GM12878 (cell line): ENCODE measurements around the gene PLA2G4E. TPM values are rescaled to one million over a fixed set of nuclear protein-coding genes. Genes with fewer than 3 reads are reported as not detected.

ENCODE experiments used
- ATAC-seq: fragments of 200-7000 bp; cut with Tn5 transposase; 3 replicates; pipeline ENCODE4 v1.9.1; 2020; ENCODE audit warnings: mild to moderate bottlenecking, moderate library complexity
- BruUV-seq: library from RNA; stranded (reverse); fragments of 400-500 nt; replicated peaks from 2 replicates; lab custom pipeline; 2021; lab: Mats Ljungman, UMichigan
- CTCF ChIA-PET: fragments of 300-600 bp; sonication (Branson Sonifier 250); formaldehyde crosslinking; extraction: SDS; loops from one replicate; lab custom pipeline; 2021; ENCODE audit warnings: inconsistent platforms; lab: Yijun Ruan, JAX
- POLR2A ChIA-PET: fragments of 350-600 bp; formaldehyde crosslinking; extraction: SDS; loops from one replicate; lab custom pipeline; 2021; ENCODE audit warnings: inconsistent platforms; lab: Charles Lee
- RAD21 ChIA-PET: fragments of 300-600 bp; sonication (Branson Sonifier 250); formaldehyde crosslinking; loops from one replicate; lab custom pipeline; 2023; ENCODE audit warnings: antibody characterized with exemption; ENCODE audit not compliant: unreplicated experiment; lab: Charles Lee
- SMC1A ChIA-PET: fragments of 300-600 bp; sonication (Branson Sonifier 250); formaldehyde crosslinking; loops from one replicate; lab custom pipeline; 2023; ENCODE audit not compliant: unreplicated experiment, uncharacterized antibody; lab: Charles Lee
- DNase-seq: peaks from one replicate; pipeline ENCODE4 v3.0.0-alpha.2; 2011; ENCODE audit warnings: low read depth, low spot score
- FAIRE-seq: peaks from 3 replicates; lab custom pipeline; 2011; peaks lifted over from hg19 to GRCh38; lab: Jason Lieb, UNC
- H2AFZ ChIP-seq: 2 replicates; pipeline ENCODE4 v1.6.0; 2011; ENCODE audit warnings: low read depth, low read length, control low read depth; ENCODE audit not compliant: control insufficient read depth
- H3K27ac ChIP-seq: 2 replicates; pipeline ENCODE4 v1.5.1; 2011; ENCODE audit warnings: control low read depth; ENCODE audit not compliant: control insufficient read depth, insufficient read depth
- H3K27me3 ChIP-seq, 2 experiments: replicated peaks in 1 of 2; 2 replicates each; pipeline versions ENCODE4 v1.6.0 to v1.6.1; 2011; ENCODE audit warnings: low read length in 1 of 2; ENCODE audit not compliant: control insufficient read depth in 2 of 2, insufficient read depth in 2 of 2
- H3K36me3 ChIP-seq, 2 experiments: 2 replicates each; pipeline ENCODE4 v1.5.1; 2011; ENCODE audit warnings: low read length in 1 of 2; ENCODE audit not compliant: control insufficient read depth in 2 of 2, insufficient read depth in 2 of 2
- H3K4me1 ChIP-seq: 2 replicates; pipeline ENCODE4 v1.6.1; 2011; ENCODE audit warnings: mild to moderate bottlenecking, low read length, moderate library complexity, mixed read lengths; ENCODE audit not compliant: control insufficient read depth, insufficient read depth
- H3K4me2 ChIP-seq: 2 replicates; pipeline ENCODE4 v1.6.0; 2011; ENCODE audit warnings: control low read depth; ENCODE audit not compliant: control insufficient read depth, insufficient read depth
- H3K4me3 ChIP-seq: fragments of 200-600 bp; sonication (generic); 2 replicates; pipeline ENCODE4 v1.5.1; 2016
- H3K79me2 ChIP-seq: 2 replicates; pipeline ENCODE4 v1.6.0; 2011; ENCODE audit warnings: low read length; ENCODE audit not compliant: control insufficient read depth, insufficient read depth
- H3K9ac ChIP-seq: 2 replicates; pipeline ENCODE4 v1.8.0; 2011; ENCODE audit warnings: low read length, control low read depth, mixed read lengths; ENCODE audit not compliant: control insufficient read depth, insufficient read depth
- H3K9me3 ChIP-seq: replicated peaks from 3 replicates; pipeline ENCODE4 v1.5.1; 2011; ENCODE audit warnings: mild to moderate bottlenecking, low read length; ENCODE audit not compliant: control insufficient read depth, insufficient read depth
- H4K20me1 ChIP-seq: 2 replicates; pipeline ENCODE4 v1.6.0; 2011; ENCODE audit not compliant: control insufficient read depth, insufficient read depth
- BACH1 ChIP-seq: fragments of 450-650 bp; IDR thresholded peaks from 2 replicates; pipeline ENCODE4 v1.6.1; 2017; ENCODE audit warnings: mild to moderate bottlenecking, borderline replicate concordance
- BHLHE40 ChIP-seq, 2 experiments: fragments of 450-650 bp in 1 of 2; IDR thresholded peaks; 2 replicates each; pipeline ENCODE4 v1.6.1; 2011 to 2017; ENCODE audit warnings: low read depth in 2 of 2, borderline replicate concordance in 1 of 2, improper control_type of control experiment in 1 of 2, low read length in 1 of 2, mild to moderate bottlenecking in 1 of 2
- DPF2 ChIP-seq: fragments of 450-650 bp; IDR thresholded peaks from 2 replicates; pipeline ENCODE4 v1.6.1; 2017; ENCODE audit warnings: mild to moderate bottlenecking
- EED ChIP-seq: sonication (generic); IDR thresholded peaks from 2 replicates; pipeline ENCODE4 v1.6.1; 2016; ENCODE audit warnings: antibody characterized with exemption, low read depth
- FOS ChIP-seq: IDR thresholded peaks from 3 replicates; pipeline ENCODE4 v1.6.1; 2011; ENCODE audit warnings: borderline replicate concordance; ENCODE audit not compliant: insufficient read length; ENCODE audit errors: extremely low read depth
- HSF1 ChIP-seq: fragments of 150-350 bp; IDR thresholded peaks from 2 replicates; pipeline ENCODE4 v1.6.1; 2014; ENCODE audit warnings: mild to moderate bottlenecking, low read depth, low read length
- IKZF1 ChIP-seq: fragments of 450-650 bp; conservative IDR thresholded peaks from 2 replicates; pipeline ENCODE4 v1.6.1; 2017; ENCODE audit warnings: antibody characterized with exemption, mild to moderate bottlenecking
- IKZF2 ChIP-seq, 2 experiments: fragments of 450-650 bp; IDR thresholded peaks; 2 replicates each; pipeline ENCODE4 v1.6.1; 2017; ENCODE audit warnings: mild to moderate bottlenecking in 2 of 2, moderate library complexity in 2 of 2
- JUNB ChIP-seq: IDR thresholded peaks from 2 replicates; pipeline ENCODE4 v1.6.1; 2016; ENCODE audit warnings: antibody characterized with exemption, mild to moderate bottlenecking
- KLF5 ChIP-seq: fragments of 450-650 bp; IDR thresholded peaks from 2 replicates; pipeline ENCODE4 v1.6.1; 2014; ENCODE audit warnings: mild to moderate bottlenecking; ENCODE audit not compliant: partially characterized antibody
- MEF2B ChIP-seq: fragments of 450-650 bp; IDR thresholded peaks from 2 replicates; pipeline ENCODE4 v1.6.1; 2018; ENCODE audit warnings: mild to moderate bottlenecking, moderate library complexity; ENCODE audit not compliant: partially characterized antibody, poor library complexity, severe bottlenecking
- NBN ChIP-seq: fragments of 450-650 bp; IDR thresholded peaks from 2 replicates; pipeline ENCODE4 v1.6.1; 2016
- PKNOX1 ChIP-seq: fragments of 450-650 bp; IDR thresholded peaks from 2 replicates; pipeline ENCODE4 v1.6.1; 2016; ENCODE audit warnings: mild to moderate bottlenecking
- RB1 ChIP-seq: fragments of 450-650 bp; formaldehyde crosslinking; IDR thresholded peaks from 2 replicates; pipeline ENCODE4 v1.6.1; 2017; ENCODE audit warnings: mild to moderate bottlenecking, borderline replicate concordance
- RBBP5 ChIP-seq: fragments of 200-600 bp; sonication (generic); conservative IDR thresholded peaks from 2 replicates; pipeline ENCODE4 v1.6.1; 2016
- RCOR1 ChIP-seq: conservative IDR thresholded peaks from 2 replicates; pipeline ENCODE4 v1.6.1; 2012; ENCODE audit warnings: low read depth, low read length, improper control_type of control experiment
- RELB ChIP-seq: fragments of 450-650 bp; IDR thresholded peaks from 2 replicates; pipeline ENCODE4 v1.6.1; 2017; ENCODE audit warnings: low read depth, mild to moderate bottlenecking, moderate library complexity
- RUNX3 ChIP-seq: IDR thresholded peaks from 2 replicates; pipeline ENCODE4 v1.6.1; 2012; ENCODE audit warnings: low read length, inconsistent platforms
- TCF7 ChIP-seq: IDR thresholded peaks from 2 replicates; pipeline ENCODE4 v1.6.1; 2014; ENCODE audit warnings: antibody characterized with exemption, borderline replicate concordance
- ZNF217 ChIP-seq: fragments of 450-650 bp; IDR thresholded peaks from 2 replicates; pipeline ENCODE4 v1.6.1; 2017; ENCODE audit warnings: antibody characterized with exemption, mild to moderate bottlenecking
- ZNF24 ChIP-seq: fragments of 450-650 bp; IDR thresholded peaks from 2 replicates; pipeline ENCODE4 v1.6.1; 2017; ENCODE audit warnings: antibody characterized with exemption, mild to moderate bottlenecking
- WGBS: methylation state at CpG from one replicate; pipeline ENCODE4 v1.1.6; 2016; ENCODE audit warnings: low lambda C conversion rate; ENCODE audit not compliant: insufficient replicate concordance, insufficient coverage; ENCODE audit errors: missing lambda C conversion rate; 5-methylcytosine and 5-hydroxymethylcytosine counted together
- in situ Hi-C: fragments of 300-500 bp; cut with MboI; formaldehyde crosslinking; loops from 9 replicates; pipeline ENCODE4 v1.14.3; 2018; ENCODE audit warnings: mixed read lengths
- intact Hi-C: fragments of 100-400 bp; cut with micrococcal nuclease; formaldehyde crosslinking; loops from one replicate; pipeline ENCODE4 v1.14.2; 2022; ENCODE audit not compliant: unreplicated experiment
- polyA plus RNA-seq, 11 experiments: library from polyadenylated mRNA; depleted of rRNA in 4 of 11; unstranded in 6 of 11; stranded (reverse) in 5 of 11; fragments of >200 nt; fragmentation: Nextera tagmentation in 4 of 11; fragmentation: Illumina TruSeq in 1 of 11; extraction: Ambion mirVana in 4 of 11; extraction: Trizol in 1 of 11; gene quantifications; 1 replicate in 1 of 11; 2 replicates in 10 of 11; pipeline versions ENCODE4 v1.2.1 to v1.2.3, GENCODE V29; 2011 to 2016; ENCODE audit warnings: inconsistent platforms in 2 of 11, missing spikeins in 2 of 11, low read depth in 1 of 11
- total RNA-seq, 4 experiments: library from RNA; depleted of rRNA in 3 of 4; stranded (reverse); fragments of >200 nt in 3 of 4; fragmentation: Illumina TruSeq in 1 of 4; extraction: Trizol in 1 of 4; gene quantifications; 2 replicates each; pipeline versions ENCODE4 v1.2.1 to v1.2.3, GENCODE V29; 2013 to 2021

Gene PLA2G4E
- total and polyA plus RNA-seq, 10 of the 15 experiments (the other 5 are each of a cell fraction or from before 2014, with no cell fraction given), result 0.05 to 0.32 (median 0.06) TPM; not detected in 5

- FAIRE-seq, result no peak
- peak; percentile 22; the same call in 1 of the 2 replicates for TF ChIP-seq RB1
- no peak for TF ChIP-seq HSF1
- TF ChIP-seq RUNX3, result peak; percentile 88
- 0 out of 2 replicates have a peak, but pooled peaks have one; percentile 15 for TF ChIP-seq BACH1
- TF ChIP-seq JUNB, result no peak
- TF ChIP-seq ZNF217, result no peak
- no peak for TF ChIP-seq FOS
- TF ChIP-seq RCOR1, result peak; percentile 85; the same call in 1 of the 2 replicates
- TF ChIP-seq DPF2, result peak; percentile 16; the same call in 1 of the 2 replicates
- peak; percentile 70 for TF ChIP-seq MEF2B
- no peak for TF ChIP-seq TCF7
- TF ChIP-seq ZNF24, result 0 out of 2 replicates have a peak, but pooled peaks have one; percentile 10
- TF ChIP-seq PKNOX1, result peak; percentile 67
- peak; percentile 69; the same call in 1 of the 2 replicates for TF ChIP-seq EED
- peak; percentile 89 for TF ChIP-seq IKZF1
- peak; percentile 82 to 87 for TF ChIP-seq IKZF2 (IDR thresholded peaks at IDR 0.05)
- peak; percentile 30 for TF ChIP-seq NBN
- no peak for TF ChIP-seq KLF5
- peak in 1 of 2 experiments; percentile 40; a peak in 1 of 4 replicates for TF ChIP-seq BHLHE40 (IDR thresholded peaks at IDR 0.05; ENCODE audit: borderline replicate concordance in 1 of 2, low read depth in 2 of 2, low read length in 1 of 2)
- TF ChIP-seq RELB, result peak; percentile 81; the same call in 1 of the 2 replicates
- TF ChIP-seq RBBP5, result no peak
These were observed 50.9 kb downstream of the PLA2G4E start for GRCh38 chr15:41969851-41970431.

More at GRCh38 chr15:41969851-41970431, 50.9 kb downstream of the PLA2G4E start:
- DNase-seq (peak; percentile 88), ATAC-seq (peak; percentile 48)
- BruUV-seq, result no TSS peak
- Histone ChIP-seq H3K27me3 (no peaks in the 10 kb centered on the region), H2AFZ (no peak overlapping the region), H4K20me1 (no peaks in the 10 kb centered on the region), H3K9me3 (no peaks in the 10 kb centered on the region), H3K4me2 (peak overlapping the region; percentile 91), H3K27ac (peak overlapping the region; percentile 100), H3K79me2 (peaks cover 75% of the 10 kb centered on the region), H3K4me1 (peaks cover 40% of the 10 kb centered on the region), H3K36me3 (peaks cover 0 to 7% of the 10 kb centered on the region in 2 experiments; a peak in 2 of 4 replicates), H3K4me3 (peak overlapping the region; percentile 93), H3K9ac (peak overlapping the region; percentile 98)
- in situ Hi-C loops, result no loop called here
- ChIA-PET POLR2A (interaction anchor here (1.1 to 7.2 kb wide), 9 partner anchors 14 to 310 kb away, joined by 3 to 67 read pairs (median 4); partner anchors contain the start of genes MAPKBP1 and MGA), RAD21 (interaction anchor here (0.8 to 9.0 kb wide), 11 partner anchors 12 to 303 kb away, joined by 3 to 97 read pairs (median 4); partner anchors contain the start of genes GANC, MAPKBP1 and TMEM87A), CTCF (interaction anchor here (0.8 to 3.9 kb wide), 9 partner anchors 8 to 196 kb away, joined by 3 to 27 read pairs (median 4); partner anchors contain the start of gene MAPKBP1), SMC1A (interaction anchor here (0.8 to 9.7 kb wide), 10 partner anchors 9 to 197 kb away, joined by 3 to 179 read pairs (median 5); partner anchors contain the start of gene MAPKBP1)
- 4% methylated on average over 3 of the region's 3 CpGs for WGBS
- intact Hi-C loops, result loop anchor here (2.0 to 5.0 kb wide), 4 partner anchors 35 to 638 kb away; partner anchors contain the start of genes JMJD7, MAPKBP1, NUSAP1 and OIP5
